ENCODE measurements around the gene NDUFB8. TPM values are rescaled to one million over a fixed set of nuclear protein-coding genes. Genes with fewer than 3 reads are reported as not detected.
A peak's percentile ranks its signal among the peaks of the same experiment; 100 is the strongest.

NDUFB8 gene
- total RNA-seq, 4 donors from 2014 or later = 106 to 161 (median 132) TPM

GRCh38 chr10:100518761-100519241 is 10.9 kb downstream of the NDUFB8 start:
- peaks cover 0 to 17% (median 15%) of the 10 kb centered on the region in 4 donors for H3K4me1 ChIP-seq
- H3K9me3 ChIP-seq = no peaks in the 10 kb centered on the region
- H3K36me3 ChIP-seq = peaks cover 0 to 42% (median 0%) of the 10 kb centered on the region in 3 donors
- peak; percentile 47 to 92 for DNase-seq (ENCODE audit: low spot score in 2 of 2)
- H3K4me3 ChIP-seq = peak overlapping the region in 3 of 4 donors; percentile 24 to 53 (median 46)
- TF ChIP-seq CTCF (IDR thresholded peaks at IDR 0.05) (peak; percentile 53 to 76 (median 60)), EP300 (IDR thresholded peaks at IDR 0.05) (no peak)
- H3K27ac ChIP-seq = no peak overlapping the region
- peaks cover 0 to 10% of the 10 kb centered on the region in 2 donors for H3K27me3 ChIP-seq
- 14 to 20% methylated on average over 7 of the region's 7 CpGs for WGBS, 2 donors

- TF ChIP-seq EP300 (IDR thresholded peaks at IDR 0.05) (no peak), CTCF (IDR thresholded peaks at IDR 0.05) (no peak), POLR2A (IDR thresholded peaks at IDR 0.05) (no peak)
- peaks cover 0 to 17% (median 15%) of the 10 kb centered on the region in 4 donors for H3K4me1 ChIP-seq
- H3K36me3 ChIP-seq = peaks cover 0 to 42% (median 0%) of the 10 kb centered on the region in 3 donors
- peaks cover 0 to 10% of the 10 kb centered on the region in 2 donors for H3K27me3 ChIP-seq
- H3K27ac ChIP-seq = no peak overlapping the region
- no peak overlapping the region for H3K4me3 ChIP-seq
- no peak for DNase-seq (ENCODE audit: low spot score in 2 of 2)
- H3K9me3 ChIP-seq = no peaks in the 10 kb centered on the region
- 72 to 89% methylated on average over 2 of the region's 2 CpGs for WGBS, 2 donors
Observed at GRCh38 chr10:100516847-100517246, 12.8 kb downstream of the NDUFB8 start.

GRCh38 chr10:100515612-100516011 is 14.1 kb downstream of the NDUFB8 start:
- Histone ChIP-seq H3K27me3 (peaks cover 0 to 10% of the 10 kb centered on the region in 2 donors), H3K4me1 (peaks cover 0 to 17% (median 15%) of the 10 kb centered on the region in 4 donors), H3K4me3 (no peak overlapping the region), H3K9me3 (no peaks in the 10 kb centered on the region), H3K36me3 (peaks cover 0 to 54% (median 0%) of the 10 kb centered on the region in 3 donors), H3K27ac (no peak overlapping the region)
- DNase-seq (ENCODE audit: low spot score in 2 of 2) = no peak
- WGBS, 2 donors = 89 to 94% methylated on average over 3 of the region's 3 CpGs
- no peak for TF ChIP-seq EP300 (IDR thresholded peaks at IDR 0.05)
- TF ChIP-seq POLR2A (IDR thresholded peaks at IDR 0.05) = no peak
- TF ChIP-seq CTCF (IDR thresholded peaks at IDR 0.05) = no peak

GRCh38 chr10:100510533-100511308 is 18.9 kb downstream of the NDUFB8 start:
- no peaks in the 10 kb centered on the region for H3K27me3 ChIP-seq
- H3K36me3 ChIP-seq = peaks cover 0 to 96% (median 0%) of the 10 kb centered on the region in 3 donors
- 87 to 90% methylated on average over 7 of the region's 7 CpGs for WGBS, 2 donors
- no peak for DNase-seq (ENCODE audit: low spot score in 2 of 2)
- H3K27ac ChIP-seq = no peak overlapping the region
- no peak overlapping the region for H3K4me3 ChIP-seq
- no peaks in the 10 kb centered on the region for H3K4me1 ChIP-seq
- H3K9me3 ChIP-seq = no peaks in the 10 kb centered on the region
- TF ChIP-seq CTCF (IDR thresholded peaks at IDR 0.05) (no peak), EP300 (IDR thresholded peaks at IDR 0.05) (no peak), POLR2A (IDR thresholded peaks at IDR 0.05) (no peak)

- H3K27me3 ChIP-seq = no peaks in the 10 kb centered on the region
- WGBS, 2 donors = 52 to 56% methylated on average over 8 of the region's 8 CpGs
- TF ChIP-seq POLR2A (IDR thresholded peaks at IDR 0.05) (no peak), CTCF (IDR thresholded peaks at IDR 0.05) (no peak), EP300 (IDR thresholded peaks at IDR 0.05) (no peak)
- no peak overlapping the region for H3K27ac ChIP-seq
- DNase-seq (ENCODE audit: low spot score in 2 of 2) = no peak
- no peaks in the 10 kb centered on the region for H3K9me3 ChIP-seq
- peaks cover 0 to 98% (median 0%) of the 10 kb centered on the region in 3 donors for H3K36me3 ChIP-seq
- H3K4me3 ChIP-seq = no peak overlapping the region
- H3K4me1 ChIP-seq = no peaks in the 10 kb centered on the region
Observed at GRCh38 chr10:100509241-100509840, 20.3 kb downstream of the NDUFB8 start.

Data from tibial nerve (tissue), 4 donors.